ENCODE results near the gene ANKRD28.

ANKRD28 gene

DNA sequence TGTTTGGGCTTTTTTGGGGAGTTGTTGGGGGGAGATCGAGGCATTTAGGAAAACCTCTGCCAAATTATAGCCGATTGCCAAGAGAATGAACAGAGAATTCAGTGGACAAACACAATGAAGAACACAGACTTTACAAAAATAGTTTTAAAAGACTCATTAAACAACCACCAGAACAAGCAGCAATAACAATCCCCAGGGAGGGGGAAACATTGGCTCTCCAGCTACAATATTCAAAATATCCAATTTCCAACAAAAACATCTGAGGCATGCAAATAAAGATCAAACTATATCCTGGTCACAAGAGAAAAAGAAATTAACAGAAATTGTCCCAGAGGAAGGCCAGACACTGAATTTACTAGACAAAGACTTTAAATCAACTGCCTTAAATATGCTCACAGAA lies 24.5 kb upstream of the ANKRD28 start:
- TF ChIP-seq EZH2 (IDR thresholded peaks at IDR 0.05; ENCODE audit: borderline replicate concordance, low read length): no peak
- TF ChIP-seq, protein P1, sequence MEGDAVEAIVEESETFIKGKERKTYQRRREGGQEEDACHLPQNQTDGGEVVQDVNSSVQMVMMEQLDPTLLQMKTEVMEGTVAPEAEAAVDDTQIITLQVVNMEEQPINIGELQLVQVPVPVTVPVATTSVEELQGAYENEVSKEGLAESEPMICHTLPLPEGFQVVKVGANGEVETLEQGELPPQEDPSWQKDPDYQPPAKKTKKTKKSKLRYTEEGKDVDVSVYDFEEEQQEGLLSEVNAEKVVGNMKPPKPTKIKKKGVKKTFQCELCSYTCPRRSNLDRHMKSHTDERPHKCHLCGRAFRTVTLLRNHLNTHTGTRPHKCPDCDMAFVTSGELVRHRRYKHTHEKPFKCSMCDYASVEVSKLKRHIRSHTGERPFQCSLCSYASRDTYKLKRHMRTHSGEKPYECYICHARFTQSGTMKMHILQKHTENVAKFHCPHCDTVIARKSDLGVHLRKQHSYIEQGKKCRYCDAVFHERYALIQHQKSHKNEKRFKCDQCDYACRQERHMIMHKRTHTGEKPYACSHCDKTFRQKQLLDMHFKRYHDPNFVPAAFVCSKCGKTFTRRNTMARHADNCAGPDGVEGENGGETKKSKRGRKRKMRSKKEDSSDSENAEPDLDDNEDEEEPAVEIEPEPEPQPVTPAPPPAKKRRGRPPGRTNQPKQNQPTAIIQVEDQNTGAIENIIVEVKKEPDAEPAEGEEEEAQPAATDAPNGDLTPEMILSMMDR (IDR thresholded peaks at IDR 0.05; ENCODE audit: low read length): no peak
- H3K4me2 ChIP-seq (ENCODE audit: low read length): no peak overlapping the region
- H3K36me3 ChIP-seq (ENCODE audit: insufficient read depth, low read length): no peaks in the 10 kb centered on the region
- H3K4me1 ChIP-seq (ENCODE audit: insufficient read depth, low read length, severe bottlenecking): peaks cover 16% of the 10 kb centered on the region
- no peaks in the 10 kb centered on the region for H3K27me3 ChIP-seq (ENCODE audit: insufficient read depth, low read length)
- no peaks in the 10 kb centered on the region; the same call in 1 of the 2 replicates for H4K20me1 ChIP-seq (ENCODE audit: insufficient read depth, low read length)
- H2AFZ ChIP-seq (ENCODE audit: low read length): no peak overlapping the region
- H3K79me2 ChIP-seq (ENCODE audit: insufficient read depth, low read length): peaks cover 99% of the 10 kb centered on the region
- no peaks in the 10 kb centered on the region for H3K9me3 ChIP-seq (ENCODE audit: low read length)
- H3K27ac ChIP-seq (ENCODE audit: low read depth, low read length, poor library complexity, severe bottlenecking): no peak overlapping the region
- H3K9me2 ChIP-seq (ENCODE audit: low read depth, low read length): no peaks in the 10 kb centered on the region
- H3K4me3 ChIP-seq (ENCODE audit: low read depth, low read length, poor library complexity, severe bottlenecking): no peak overlapping the region
- H3K9ac ChIP-seq (ENCODE audit: low read length): no peak overlapping the region
- no peaks in the 10 kb centered on the region for H3F3A ChIP-seq (ENCODE audit: insufficient read depth, low read length)

DNA sequence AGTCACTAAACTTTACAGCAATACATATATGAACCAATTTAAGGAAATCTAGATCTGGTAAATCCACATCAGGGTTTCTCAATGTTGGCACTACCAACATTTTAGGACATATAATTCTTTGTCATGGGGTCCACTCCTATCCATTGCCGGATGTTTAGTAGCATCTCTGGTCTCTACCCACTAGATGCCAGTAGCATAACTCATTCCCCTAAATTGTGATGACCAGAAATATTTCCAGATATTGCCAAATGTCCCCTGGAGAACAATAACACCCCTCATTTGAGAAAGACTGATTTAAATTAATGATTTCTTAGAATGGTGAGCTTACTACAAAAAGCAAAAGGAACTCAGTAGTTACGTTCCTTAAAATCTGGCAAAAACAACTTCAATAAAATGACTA lies 23.1 kb upstream of the ANKRD28 start:
- Histone ChIP-seq H3K4me2 (ENCODE audit: low read length) (no peak overlapping the region), H3K27ac (ENCODE audit: low read depth, low read length, poor library complexity, severe bottlenecking) (no peak overlapping the region), H2AFZ (ENCODE audit: low read length) (no peak overlapping the region), H3K36me3 (ENCODE audit: insufficient read depth, low read length) (no peaks in the 10 kb centered on the region), H3K9ac (ENCODE audit: low read length) (no peak overlapping the region), H3F3A (ENCODE audit: insufficient read depth, low read length) (0 out of 2 replicates have a peak, but pooled peaks cover 4% of the 10 kb centered on the region), H3K9me3 (ENCODE audit: low read length) (no peaks in the 10 kb centered on the region), H3K9me2 (ENCODE audit: low read depth, low read length) (no peaks in the 10 kb centered on the region), H3K4me1 (ENCODE audit: insufficient read depth, low read length, severe bottlenecking) (peaks cover 29% of the 10 kb centered on the region), H3K4me3 (ENCODE audit: low read depth, low read length, poor library complexity, severe bottlenecking) (no peak overlapping the region), H3K27me3 (ENCODE audit: insufficient read depth, low read length) (no peaks in the 10 kb centered on the region), H4K20me1 (ENCODE audit: insufficient read depth, low read length) (peaks cover 2% of the 10 kb centered on the region; the same call in 1 of the 2 replicates), H3K79me2 (ENCODE audit: insufficient read depth, low read length) (peaks cover 99% of the 10 kb centered on the region)
- TF ChIP-seq EZH2 (IDR thresholded peaks at IDR 0.05; ENCODE audit: borderline replicate concordance, low read length): no peak
- TF ChIP-seq, protein P1 (IDR thresholded peaks at IDR 0.05; ENCODE audit: low read length): no peak

DNA sequence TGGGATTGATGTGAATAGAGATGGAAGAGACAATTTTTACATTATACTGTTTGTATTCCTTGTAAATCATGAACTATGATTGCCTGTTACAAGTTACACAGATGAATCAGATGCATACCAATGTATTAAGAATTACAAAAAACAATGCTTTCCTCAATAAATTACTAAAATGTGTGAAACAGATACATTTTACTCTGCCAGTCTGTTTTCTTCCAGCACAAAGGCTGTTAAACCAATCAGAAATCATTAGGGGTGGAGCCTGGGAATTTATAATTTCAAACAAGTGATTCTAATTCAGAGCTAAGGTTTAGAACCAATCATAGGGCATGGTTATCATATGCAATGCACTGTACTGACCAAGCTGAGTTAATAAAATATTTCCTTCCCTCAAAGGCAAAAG lies 21.8 kb upstream of the ANKRD28 start:
- Histone ChIP-seq H3K4me3 (ENCODE audit: low read depth, low read length, poor library complexity, severe bottlenecking) (no peak overlapping the region), H3K4me1 (ENCODE audit: insufficient read depth, low read length, severe bottlenecking) (peaks cover 31% of the 10 kb centered on the region), H4K20me1 (ENCODE audit: insufficient read depth, low read length) (peaks cover 2% of the 10 kb centered on the region; the same call in 1 of the 2 replicates), H3K9ac (ENCODE audit: low read length) (no peak overlapping the region), H3K9me2 (ENCODE audit: low read depth, low read length) (no peaks in the 10 kb centered on the region), H3F3A (ENCODE audit: insufficient read depth, low read length) (0 out of 2 replicates have a peak, but pooled peaks cover 4% of the 10 kb centered on the region), H3K27ac (ENCODE audit: low read depth, low read length, poor library complexity, severe bottlenecking) (no peak overlapping the region), H3K36me3 (ENCODE audit: insufficient read depth, low read length) (no peaks in the 10 kb centered on the region), H3K9me3 (ENCODE audit: low read length) (no peaks in the 10 kb centered on the region), H3K4me2 (ENCODE audit: low read length) (no peak overlapping the region), H2AFZ (ENCODE audit: low read length) (no peak overlapping the region), H3K79me2 (ENCODE audit: insufficient read depth, low read length) (peaks cover 88% of the 10 kb centered on the region), H3K27me3 (ENCODE audit: insufficient read depth, low read length) (no peaks in the 10 kb centered on the region)
- TF ChIP-seq EZH2 (IDR thresholded peaks at IDR 0.05; ENCODE audit: borderline replicate concordance, low read length): no peak
- TF ChIP-seq, protein P1 (IDR thresholded peaks at IDR 0.05; ENCODE audit: low read length): no peak
